HepG2 (cell line): ENCODE results near the gene CPSF7. TPM values are rescaled to one million over a fixed set of nuclear protein-coding genes. Genes with fewer than 3 reads are reported as not detected.

Experiments
- ATF1 ChIP-seq: IDR thresholded peaks from 2 replicates; pipeline ENCODE4 v1.6.1; 2016; ENCODE audit warnings: mild to moderate bottlenecking, control low read depth
- CEBPG ChIP-seq: IDR thresholded peaks from 2 replicates; pipeline ENCODE4 v1.6.1; 2016
- FOXJ3 ChIP-seq: sonication (generic); formaldehyde crosslinking; IDR thresholded peaks from 2 replicates; pipeline ENCODE4 v1.4.0; 2020; ENCODE audit warnings: missing genetic modification reagents, mild to moderate bottlenecking, borderline replicate concordance
- MAFF ChIP-seq: IDR thresholded peaks from 2 replicates; pipeline ENCODE4 v1.6.1; 2011; ENCODE audit warnings: low read depth, low read length, improper control_type of control experiment
- NR2F1 ChIP-seq, 2 experiments: fragments of 450-650 bp in 1 of 2; formaldehyde crosslinking in 1 of 2; IDR thresholded peaks; 2 replicates each; pipeline versions ENCODE4 v1.5.0 to v1.6.1; 2016 to 2020; ENCODE audit warnings: mild to moderate bottlenecking in 1 of 2, missing compliant biosample characterization in 1 of 2, missing genetic modification reagents in 1 of 2, moderate library complexity in 1 of 2
- SOX6 ChIP-seq, 2 experiments: fragments of 450-650 bp in 1 of 2; sonication (generic) in 1 of 2; formaldehyde crosslinking in 1 of 2; IDR thresholded peaks; 2 replicates each; pipeline versions ENCODE4 v1.4.0 to v1.6.1; 2017 to 2020; ENCODE audit warnings: antibody characterized with exemption in 1 of 2, mild to moderate bottlenecking in 1 of 2, missing genetic modification reagents in 1 of 2
- ZBTB42 ChIP-seq: sonication (generic); formaldehyde crosslinking; IDR thresholded peaks from 2 replicates; pipeline ENCODE4 v1.5.0; 2020; ENCODE audit warnings: mild to moderate bottlenecking, missing genetic modification reagents
- ZBTB8A ChIP-seq: sonication (generic); formaldehyde crosslinking; IDR thresholded peaks from 2 replicates; pipeline ENCODE4 v1.4.0; 2020; ENCODE audit warnings: mild to moderate bottlenecking, low read depth, missing genetic modification reagents, borderline replicate concordance
- ZFP36L2 ChIP-seq: sonication (generic); formaldehyde crosslinking; IDR thresholded peaks from 2 replicates; pipeline ENCODE4 v1.4.0; 2020; ENCODE audit warnings: missing genetic modification reagents
- ZNF274 ChIP-seq: sonication (generic); formaldehyde crosslinking; IDR thresholded peaks from 2 replicates; pipeline ENCODE4 v1.5.1; 2020; ENCODE audit warnings: mild to moderate bottlenecking, missing genetic modification reagents
- ZNF382 ChIP-seq: sonication (generic); formaldehyde crosslinking; IDR thresholded peaks from 2 replicates; pipeline ENCODE4 v1.5.0; 2020; ENCODE audit warnings: missing genetic modification reagents, mild to moderate bottlenecking, borderline replicate concordance
- ZNF816 ChIP-seq: sonication (generic); formaldehyde crosslinking; IDR thresholded peaks from 2 replicates; pipeline ENCODE4 v1.8.0; 2022; ENCODE audit warnings: missing genetic modification reagents, mild to moderate bottlenecking, borderline replicate concordance
- polyA plus RNA-seq, 8 experiments: library from polyadenylated mRNA; depleted of rRNA in 3 of 8; stranded (reverse) in 7 of 8; unstranded in 1 of 8; fragments of >200 nt; fragmentation: Illumina TruSeq in 4 of 8; extraction: Trizol in 4 of 8; gene quantifications; 2 replicates each; pipeline versions ENCODE4 v1.2.1 to v1.2.3, GENCODE V29; 2011 to 2016; ENCODE audit warnings: low read depth in 4 of 8, missing spikeins in 1 of 8, mixed read lengths in 1 of 8; ENCODE audit not compliant: insufficient read depth in 1 of 8
- total RNA-seq, 5 experiments: library from RNA; depleted of rRNA; stranded (reverse); fragments of >200 nt; fragmentation: Illumina TruSeq; extraction: Trizol; gene quantifications; 2 replicates each; pipeline ENCODE4 v1.2.3, GENCODE V29; 2016; ENCODE audit warnings: low read depth in 1 of 5
- TF ChIP-seq, protein P1 (sequence below): sonication (generic); formaldehyde crosslinking; IDR thresholded peaks from 2 replicates; pipeline ENCODE4 v1.4.0; 2020; ENCODE audit warnings: missing genetic modification reagents
- TF ChIP-seq, protein P2 (sequence below): sonication (generic); formaldehyde crosslinking; IDR thresholded peaks from 2 replicates; pipeline ENCODE4 v1.9.0; 2022; ENCODE audit warnings: low read depth, missing genetic modification reagents
- TF ChIP-seq, protein P3 (sequence below), 2 experiments: IDR thresholded peaks; 2 replicates each; pipeline ENCODE4 v1.6.1; 2011 to 2012; ENCODE audit warnings: low read length in 2 of 2, borderline replicate concordance in 1 of 2, low read depth in 1 of 2, mild to moderate bottlenecking in 1 of 2, moderate library complexity in 1 of 2
- TF ChIP-seq, protein P4 (sequence below): IDR thresholded peaks from 2 replicates; pipeline ENCODE4 v1.6.1; 2016; ENCODE audit warnings: mild to moderate bottlenecking

CPSF7 gene
- total and polyA plus RNA-seq, 2 of the 13 experiments (the other 11 are each of a cell fraction or from before 2014, with no cell fraction given), result 34.1 to 36.8 TPM

DNA sequence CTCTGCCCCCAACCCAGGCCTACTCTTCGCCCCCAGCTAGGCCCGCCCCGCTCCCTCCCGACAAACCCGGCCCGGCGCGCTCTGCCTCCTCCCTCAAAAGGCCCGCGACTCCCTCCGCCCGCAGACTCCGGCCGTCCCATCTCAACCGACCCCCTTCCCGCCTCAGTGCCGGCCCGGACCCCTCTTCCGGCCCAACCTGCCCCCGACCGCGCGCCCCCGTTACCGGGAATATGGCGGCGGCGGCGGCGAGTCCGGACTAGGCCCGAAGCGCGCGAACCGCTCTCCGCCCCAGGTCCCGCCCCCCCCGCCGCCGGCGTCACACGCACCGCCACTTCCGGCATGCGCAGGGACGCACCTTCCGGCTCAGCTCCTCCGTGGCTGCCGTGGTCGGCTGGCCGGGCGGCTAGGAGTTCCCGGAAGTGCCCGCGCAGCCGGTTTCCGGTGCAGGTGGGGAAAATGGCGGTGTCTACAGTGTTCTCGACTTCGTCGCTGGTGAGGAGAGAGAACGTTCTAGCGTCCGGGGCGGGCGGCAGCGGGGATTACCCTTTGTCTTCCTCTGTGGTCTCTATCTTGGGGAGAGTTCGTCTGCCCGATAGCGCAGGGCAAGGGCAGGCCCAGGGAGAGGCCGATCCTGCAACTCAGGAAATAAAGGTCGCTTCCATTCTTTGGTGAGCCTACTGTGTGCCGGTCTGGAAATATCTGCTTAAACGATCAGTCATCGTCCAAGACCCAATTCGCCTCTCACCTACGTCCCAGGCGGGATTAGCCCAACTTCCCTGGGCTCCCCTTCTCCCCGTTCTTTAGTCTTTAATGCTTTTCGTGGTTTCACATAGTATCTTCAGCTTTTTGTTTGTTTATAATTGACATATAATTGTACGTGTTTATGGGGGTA is at the start of gene CPSF7, which contains the start of gene SDHAF2 (continued):
- TF ChIP-seq, protein P1, sequence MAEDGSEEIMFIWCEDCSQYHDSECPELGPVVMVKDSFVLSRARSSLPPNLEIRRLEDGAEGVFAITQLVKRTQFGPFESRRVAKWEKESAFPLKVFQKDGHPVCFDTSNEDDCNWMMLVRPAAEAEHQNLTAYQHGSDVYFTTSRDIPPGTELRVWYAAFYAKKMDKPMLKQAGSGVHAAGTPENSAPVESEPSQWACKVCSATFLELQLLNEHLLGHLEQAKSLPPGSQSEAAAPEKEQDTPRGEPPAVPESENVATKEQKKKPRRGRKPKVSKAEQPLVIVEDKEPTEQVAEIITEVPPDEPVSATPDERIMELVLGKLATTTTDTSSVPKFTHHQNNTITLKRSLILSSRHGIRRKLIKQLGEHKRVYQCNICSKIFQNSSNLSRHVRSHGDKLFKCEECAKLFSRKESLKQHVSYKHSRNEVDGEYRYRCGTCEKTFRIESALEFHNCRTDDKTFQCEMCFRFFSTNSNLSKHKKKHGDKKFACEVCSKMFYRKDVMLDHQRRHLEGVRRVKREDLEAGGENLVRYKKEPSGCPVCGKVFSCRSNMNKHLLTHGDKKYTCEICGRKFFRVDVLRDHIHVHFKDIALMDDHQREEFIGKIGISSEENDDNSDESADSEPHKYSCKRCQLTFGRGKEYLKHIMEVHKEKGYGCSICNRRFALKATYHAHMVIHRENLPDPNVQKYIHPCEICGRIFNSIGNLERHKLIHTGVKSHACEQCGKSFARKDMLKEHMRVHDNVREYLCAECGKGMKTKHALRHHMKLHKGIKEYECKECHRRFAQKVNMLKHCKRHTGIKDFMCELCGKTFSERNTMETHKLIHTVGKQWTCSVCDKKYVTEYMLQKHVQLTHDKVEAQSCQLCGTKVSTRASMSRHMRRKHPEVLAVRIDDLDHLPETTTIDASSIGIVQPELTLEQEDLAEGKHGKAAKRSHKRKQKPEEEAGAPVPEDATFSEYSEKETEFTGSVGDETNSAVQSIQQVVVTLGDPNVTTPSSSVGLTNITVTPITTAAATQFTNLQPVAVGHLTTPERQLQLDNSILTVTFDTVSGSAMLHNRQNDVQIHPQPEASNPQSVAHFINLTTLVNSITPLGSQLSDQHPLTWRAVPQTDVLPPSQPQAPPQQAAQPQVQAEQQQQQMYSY, result 0 out of 2 replicates have a peak, but pooled peaks have one; percentile 34
- TF ChIP-seq, protein P2, sequence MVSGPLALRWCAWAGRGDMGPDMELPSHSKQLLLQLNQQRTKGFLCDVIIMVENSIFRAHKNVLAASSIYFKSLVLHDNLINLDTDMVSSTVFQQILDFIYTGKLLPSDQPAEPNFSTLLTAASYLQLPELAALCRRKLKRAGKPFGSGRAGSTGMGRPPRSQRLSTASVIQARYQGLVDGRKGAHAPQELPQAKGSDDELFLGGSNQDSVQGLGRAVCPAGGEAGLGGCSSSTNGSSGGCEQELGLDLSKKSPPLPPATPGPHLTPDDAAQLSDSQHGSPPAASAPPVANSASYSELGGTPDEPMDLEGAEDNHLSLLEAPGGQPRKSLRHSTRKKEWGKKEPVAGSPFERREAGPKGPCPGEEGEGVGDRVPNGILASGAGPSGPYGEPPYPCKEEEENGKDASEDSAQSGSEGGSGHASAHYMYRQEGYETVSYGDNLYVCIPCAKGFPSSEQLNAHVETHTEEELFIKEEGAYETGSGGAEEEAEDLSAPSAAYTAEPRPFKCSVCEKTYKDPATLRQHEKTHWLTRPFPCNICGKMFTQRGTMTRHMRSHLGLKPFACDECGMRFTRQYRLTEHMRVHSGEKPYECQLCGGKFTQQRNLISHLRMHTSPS, result no peak
- TF ChIP-seq NR2F1 (CRISPR knock-in tag; IDR thresholded peaks at IDR 0.05) (no peak), ZNF816 (CRISPR knock-in tag) (peak; percentile 92), ZBTB42 (CRISPR knock-in tag) (peak; percentile 82; the same call in 1 of the 2 replicates), MAFF (no peak), CEBPG (no peak), ZNF274 (CRISPR knock-in tag) (peak; percentile 53; the same call in 1 of the 2 replicates), ATF1 (CRISPR knock-in tag) (peak; percentile 44), FOXJ3 (CRISPR knock-in tag) (peak; percentile 70; the same call in 1 of the 2 replicates), ZNF382 (CRISPR knock-in tag) (no peak), SOX6 (IDR thresholded peaks at IDR 0.05) (no peak), SOX6 (CRISPR knock-in tag; IDR thresholded peaks at IDR 0.05) (peak; percentile 51; the same call in 1 of the 2 replicates), ZBTB8A (CRISPR knock-in tag) (peak; percentile 46; the same call in 1 of the 2 replicates), ZFP36L2 (no peak)
- TF ChIP-seq, protein P3, sequence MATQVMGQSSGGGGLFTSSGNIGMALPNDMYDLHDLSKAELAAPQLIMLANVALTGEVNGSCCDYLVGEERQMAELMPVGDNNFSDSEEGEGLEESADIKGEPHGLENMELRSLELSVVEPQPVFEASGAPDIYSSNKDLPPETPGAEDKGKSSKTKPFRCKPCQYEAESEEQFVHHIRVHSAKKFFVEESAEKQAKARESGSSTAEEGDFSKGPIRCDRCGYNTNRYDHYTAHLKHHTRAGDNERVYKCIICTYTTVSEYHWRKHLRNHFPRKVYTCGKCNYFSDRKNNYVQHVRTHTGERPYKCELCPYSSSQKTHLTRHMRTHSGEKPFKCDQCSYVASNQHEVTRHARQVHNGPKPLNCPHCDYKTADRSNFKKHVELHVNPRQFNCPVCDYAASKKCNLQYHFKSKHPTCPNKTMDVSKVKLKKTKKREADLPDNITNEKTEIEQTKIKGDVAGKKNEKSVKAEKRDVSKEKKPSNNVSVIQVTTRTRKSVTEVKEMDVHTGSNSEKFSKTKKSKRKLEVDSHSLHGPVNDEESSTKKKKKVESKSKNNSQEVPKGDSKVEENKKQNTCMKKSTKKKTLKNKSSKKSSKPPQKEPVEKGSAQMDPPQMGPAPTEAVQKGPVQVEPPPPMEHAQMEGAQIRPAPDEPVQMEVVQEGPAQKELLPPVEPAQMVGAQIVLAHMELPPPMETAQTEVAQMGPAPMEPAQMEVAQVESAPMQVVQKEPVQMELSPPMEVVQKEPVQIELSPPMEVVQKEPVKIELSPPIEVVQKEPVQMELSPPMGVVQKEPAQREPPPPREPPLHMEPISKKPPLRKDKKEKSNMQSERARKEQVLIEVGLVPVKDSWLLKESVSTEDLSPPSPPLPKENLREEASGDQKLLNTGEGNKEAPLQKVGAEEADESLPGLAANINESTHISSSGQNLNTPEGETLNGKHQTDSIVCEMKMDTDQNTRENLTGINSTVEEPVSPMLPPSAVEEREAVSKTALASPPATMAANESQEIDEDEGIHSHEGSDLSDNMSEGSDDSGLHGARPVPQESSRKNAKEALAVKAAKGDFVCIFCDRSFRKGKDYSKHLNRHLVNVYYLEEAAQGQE (IDR thresholded peaks at IDR 0.05; ENCODE audit: borderline replicate concordance in 1 of 2, low read depth in 1 of 2, low read length in 2 of 2), result no peak; a peak in 1 of 4 replicates
- TF ChIP-seq, protein P4, sequence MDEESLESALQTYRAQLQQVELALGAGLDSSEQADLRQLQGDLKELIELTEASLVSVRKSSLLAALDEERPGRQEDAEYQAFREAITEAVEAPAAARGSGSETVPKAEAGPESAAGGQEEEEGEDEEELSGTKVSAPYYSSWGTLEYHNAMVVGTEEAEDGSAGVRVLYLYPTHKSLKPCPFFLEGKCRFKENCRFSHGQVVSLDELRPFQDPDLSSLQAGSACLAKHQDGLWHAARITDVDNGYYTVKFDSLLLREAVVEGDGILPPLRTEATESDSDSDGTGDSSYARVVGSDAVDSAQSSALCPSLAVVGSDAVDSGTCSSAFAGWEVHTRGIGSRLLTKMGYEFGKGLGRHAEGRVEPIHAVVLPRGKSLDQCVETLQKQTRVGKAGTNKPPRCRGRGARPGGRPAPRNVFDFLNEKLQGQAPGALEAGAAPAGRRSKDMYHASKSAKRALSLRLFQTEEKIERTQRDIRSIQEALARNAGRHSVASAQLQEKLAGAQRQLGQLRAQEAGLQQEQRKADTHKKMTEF (CRISPR knock-in tag), result peak; percentile 87; the same call in 1 of the 2 replicates
